HG02798 (cell line): ENCODE results near the gene TCF12.

Experiments used
- ATAC-seq: cut with Tn5 transposase; IDR thresholded peaks from one replicate; pipeline ENCODE4 v1.9.1; 2021; ENCODE audit warnings: mild to moderate bottlenecking; ENCODE audit not compliant: unreplicated experiment, poor library complexity

Gene TCF12

GRCh38 chr15:57227899-57228298, 309.5 kb downstream of the TCF12 start:
- no peak for ATAC-seq

- ATAC-seq = no peak
Observed at GRCh38 chr15:57228395-57228794, 310.0 kb downstream of the TCF12 start.

DNA sequence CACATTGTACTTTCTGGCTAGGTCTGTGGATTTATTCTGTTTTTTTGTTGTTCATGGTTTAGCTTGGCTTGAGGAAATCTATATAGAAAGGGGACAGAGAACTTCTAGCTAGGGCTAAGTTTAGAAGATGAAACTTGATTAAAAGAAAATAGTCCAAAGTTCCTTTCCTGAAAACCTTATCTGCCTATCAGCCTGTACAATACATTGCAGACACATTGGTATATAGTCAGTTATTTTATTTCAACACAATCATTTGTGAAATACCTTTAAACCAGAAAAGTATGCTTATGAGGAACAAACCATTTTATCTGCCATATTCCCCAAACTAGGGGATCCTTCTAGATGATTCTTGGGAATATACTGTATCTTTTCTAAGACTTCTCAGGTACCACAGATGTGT, 310.6 kb downstream of the TCF12 start:
- no peak for ATAC-seq

GRCh38 chr15:57231559-57231958, 313.1 kb downstream of the TCF12 start:
- no peak for ATAC-seq

DNA sequence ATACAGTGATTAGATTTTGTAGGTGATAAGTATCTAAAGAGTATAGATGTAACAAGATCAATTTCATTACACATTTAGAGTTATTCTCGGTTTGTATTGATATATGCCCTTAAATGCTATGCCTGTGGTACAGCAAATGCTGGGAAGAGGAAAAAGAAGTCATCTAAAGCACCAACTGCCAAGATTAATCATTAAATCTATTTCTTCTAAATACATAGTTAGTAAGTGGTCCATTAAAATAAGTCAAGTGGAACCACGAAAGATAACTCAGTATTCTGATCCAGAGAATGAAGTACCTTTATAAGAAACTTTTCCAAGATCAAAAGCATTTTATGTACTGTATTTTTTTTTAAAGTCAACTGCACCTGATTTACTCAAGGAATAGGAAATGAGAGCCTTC, 315.7 kb downstream of the TCF12 start:
- no peak for ATAC-seq

DNA sequence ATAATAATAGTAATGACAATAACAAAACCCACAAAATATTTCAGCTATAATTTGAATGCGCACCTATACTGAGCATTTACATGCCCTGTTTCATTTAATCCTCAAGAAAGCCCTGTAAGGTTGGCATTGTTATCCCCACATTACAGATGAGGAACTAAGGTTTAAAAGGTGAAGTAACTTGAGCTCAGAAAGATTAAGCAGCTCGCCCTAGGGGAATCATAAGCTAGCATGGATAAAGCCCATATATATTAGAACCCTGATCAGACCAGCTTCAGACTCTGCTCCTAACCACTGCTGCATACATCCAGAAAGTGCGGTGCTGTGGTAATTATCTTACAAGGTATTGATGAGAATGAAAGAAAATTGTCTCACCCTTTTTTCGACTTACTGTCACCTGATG, 316.7 kb downstream of the TCF12 start:
- no peak for ATAC-seq

DNA sequence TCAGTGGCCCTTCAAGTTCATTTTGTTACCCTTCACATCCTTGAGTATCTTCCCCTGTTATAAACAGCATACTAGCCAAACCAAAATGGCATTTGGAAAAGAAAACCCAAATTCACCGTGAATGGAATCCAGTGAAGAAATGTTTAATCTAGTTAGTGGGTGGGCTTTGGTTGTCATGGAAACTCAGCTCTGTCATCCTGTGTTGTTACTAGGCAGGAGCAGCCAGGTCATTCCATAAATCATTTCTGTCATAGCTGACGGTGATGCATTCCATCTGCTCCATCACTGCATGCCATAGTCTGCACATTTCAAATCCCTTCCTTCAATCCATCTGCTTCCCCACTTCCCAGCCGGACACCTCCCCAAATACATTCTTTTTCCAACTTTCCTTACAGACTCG, 317.4 kb downstream of the TCF12 start:
- no peak for ATAC-seq

GRCh38 chr15:57236561-57237300, 318.3 kb downstream of the TCF12 start:
- ATAC-seq = no peak

DNA sequence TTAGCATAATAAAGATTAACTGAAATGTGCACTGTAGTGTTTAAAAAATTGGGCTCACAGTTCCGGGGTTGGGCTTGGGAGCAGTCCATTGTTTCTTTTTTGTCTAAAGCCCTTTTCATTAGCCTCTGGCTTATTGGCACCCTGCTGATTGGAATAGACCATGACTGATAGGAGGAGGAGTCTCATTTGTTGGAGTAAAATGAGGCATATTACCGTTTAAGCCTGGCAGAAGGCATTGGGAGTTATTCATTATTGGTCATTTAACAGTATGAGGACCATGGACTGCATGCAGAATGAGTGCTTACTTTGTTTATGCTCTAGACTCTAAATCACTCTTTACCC, 318.8 kb downstream of the TCF12 start:
- no peak for ATAC-seq

DNA sequence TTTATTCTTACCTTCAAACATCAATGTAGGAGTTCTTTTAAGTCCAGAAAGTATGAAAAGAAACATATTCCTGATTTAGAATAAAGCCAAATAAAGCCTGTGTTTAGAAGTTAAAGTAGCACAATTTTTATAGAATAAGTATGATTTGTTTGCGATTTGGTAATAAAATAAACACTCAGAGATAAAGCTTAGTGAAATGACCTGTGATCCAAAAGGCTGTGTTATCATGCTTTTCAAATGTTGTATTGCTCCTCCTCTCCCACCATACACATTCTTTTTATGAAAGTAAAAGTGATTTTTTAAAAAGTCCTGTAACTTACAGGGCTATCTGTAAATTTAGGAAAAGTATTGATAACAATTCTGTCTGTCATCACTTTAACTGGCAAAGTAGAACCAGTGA, 319.2 kb downstream of the TCF12 start:
- ATAC-seq = no peak

DNA sequence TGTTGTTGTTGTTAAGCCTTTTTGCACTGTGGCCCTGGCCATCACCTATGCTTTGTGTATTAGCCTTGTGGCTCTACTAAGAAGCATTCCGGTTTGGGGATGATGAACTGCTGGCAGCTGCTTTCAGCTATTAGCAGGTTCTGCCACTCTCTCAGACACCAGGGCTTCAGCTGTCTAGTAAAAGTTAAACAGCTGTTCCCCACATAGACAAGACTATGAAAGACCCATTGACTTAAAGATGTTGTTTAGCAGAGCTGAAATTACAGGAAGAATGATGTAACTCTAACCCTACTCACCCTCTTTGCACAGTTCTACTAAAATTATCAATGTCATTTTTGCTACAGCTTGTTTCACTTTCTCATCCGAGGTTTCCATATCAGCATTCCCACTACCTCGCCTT, 326.7 kb downstream of the TCF12 start:
- no peak for ATAC-seq

GRCh38 chr15:57245714-57246113, 327.3 kb downstream of the TCF12 start:
- no peak for ATAC-seq

DNA sequence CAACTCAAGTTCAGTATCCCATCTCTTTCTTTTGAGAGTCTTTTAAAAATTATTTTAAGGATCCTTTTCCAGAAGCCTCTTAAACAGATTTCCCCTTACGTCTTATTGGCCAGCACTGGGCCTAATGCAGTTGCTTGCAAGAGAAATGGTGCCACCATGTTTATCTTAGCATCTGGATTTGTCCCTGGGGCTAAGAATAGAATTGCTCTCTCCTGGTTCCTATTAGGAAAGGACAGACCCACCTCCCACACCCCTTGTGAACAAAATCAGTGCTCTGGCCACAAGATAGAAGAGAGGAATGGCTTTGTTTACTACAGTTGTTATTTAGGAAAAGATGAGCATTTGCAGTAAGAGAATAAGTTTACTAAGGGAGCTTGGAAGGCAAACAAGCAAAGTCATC, 329.6 kb downstream of the TCF12 start:
- no peak for ATAC-seq

DNA sequence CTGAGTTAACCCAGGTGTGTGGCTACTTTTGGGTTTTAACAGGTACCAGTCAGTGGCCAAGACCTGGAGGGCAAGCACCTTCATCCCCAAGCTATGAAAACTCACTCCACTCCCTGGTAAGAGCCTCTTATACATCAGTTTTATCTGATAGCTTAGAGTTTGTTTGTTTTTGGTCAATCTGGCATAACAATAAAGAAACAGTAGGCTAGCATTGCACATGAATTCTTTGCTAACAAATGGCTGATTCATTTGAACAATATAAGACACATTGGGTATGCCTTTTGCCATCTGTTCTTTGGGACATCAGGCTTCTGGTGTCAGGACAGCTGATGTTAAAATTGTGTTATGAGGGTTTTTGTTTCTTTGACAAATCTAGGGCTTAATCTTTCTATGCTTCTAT, 332.9 kb downstream of the TCF12 start:
- ATAC-seq = no peak

- ATAC-seq = no peak
Observed at GRCh38 chr15:57251941-57252340, 333.5 kb downstream of the TCF12 start.

- no peak for ATAC-seq
Observed at GRCh38 chr15:57253082-57253481, 334.6 kb downstream of the TCF12 start.

GRCh38 chr15:57253500-57253899, 335.1 kb downstream of the TCF12 start:
- ATAC-seq = no peak

DNA sequence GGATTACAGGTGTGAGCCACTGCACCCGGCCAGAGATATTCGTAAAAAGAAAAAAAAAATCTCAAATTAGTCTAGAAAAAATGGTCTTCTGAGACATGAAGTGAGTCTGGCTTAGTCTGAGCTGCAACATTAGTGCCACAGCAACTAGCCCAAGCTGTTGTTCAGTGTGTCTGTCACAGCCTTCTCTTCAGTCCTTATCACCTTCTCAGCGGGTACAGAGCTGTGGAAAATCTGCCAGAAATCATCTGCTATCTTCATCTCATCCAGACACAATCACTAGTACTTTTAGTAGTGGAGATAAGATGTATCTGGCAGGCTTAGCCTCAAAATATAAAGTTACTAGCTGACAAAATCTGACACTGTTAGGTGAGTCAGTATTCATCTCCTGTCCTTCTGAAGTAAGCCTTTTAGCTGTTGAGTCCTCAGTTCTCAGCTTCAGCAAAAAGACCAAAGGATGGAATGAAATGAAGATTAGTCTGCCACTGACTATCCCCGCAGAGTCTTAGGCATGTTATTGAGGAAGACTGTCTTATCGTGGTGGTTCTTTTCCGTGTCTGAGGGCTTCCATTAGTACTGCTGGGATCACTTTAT, 337.4 kb downstream of the TCF12 start:
- no peak for ATAC-seq

DNA sequence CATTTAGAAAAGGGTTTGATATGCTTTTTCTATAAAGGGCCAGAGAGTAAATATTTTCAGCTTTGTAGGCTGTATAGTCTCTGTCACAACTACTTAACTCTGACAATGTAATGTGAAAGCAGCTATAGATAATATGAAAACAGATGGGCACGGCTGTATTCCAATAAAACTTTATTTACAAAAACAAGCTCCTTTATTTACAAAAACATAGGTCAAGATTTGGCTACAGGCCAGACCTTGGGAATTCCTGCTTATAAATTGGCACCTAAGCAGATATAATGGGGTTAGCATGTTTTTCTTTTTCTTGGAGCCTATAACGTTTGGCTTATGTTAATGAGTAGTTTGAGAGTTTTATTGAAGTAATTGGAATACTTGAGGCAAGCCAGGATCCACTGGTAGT, 338.5 kb downstream of the TCF12 start:
- ATAC-seq = no peak

- no peak for ATAC-seq
Observed at GRCh38 chr15:57259568-57260040, 341.2 kb downstream of the TCF12 start.

DNA sequence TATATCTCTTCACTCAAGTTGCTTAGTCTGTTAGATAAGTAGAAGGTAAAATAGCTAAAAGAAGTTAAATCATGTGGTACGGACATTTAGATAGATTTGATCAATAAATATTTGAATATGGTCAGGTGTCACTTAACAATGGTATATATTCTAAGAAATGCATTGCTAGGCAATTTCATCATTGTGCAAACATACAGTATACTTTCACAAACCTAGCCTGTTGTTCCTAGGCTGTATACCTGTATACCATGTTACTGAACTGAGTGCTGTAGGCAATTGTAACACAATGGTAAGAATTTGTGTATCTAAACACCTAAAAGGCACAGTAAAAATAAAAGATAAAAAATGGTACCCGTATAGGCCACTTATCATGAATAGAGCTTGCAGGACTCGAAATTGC, 345.1 kb downstream of the TCF12 start:
- no peak for ATAC-seq

- ATAC-seq = no peak
Observed at GRCh38 chr15:57272771-57273357, 354.4 kb downstream of the TCF12 start.
